HG03521 (cell line): ENCODE measurements around the gene SMIM5.

ENCODE experiments used
- ATAC-seq: cut with Tn5 transposase; IDR thresholded peaks from one replicate; pipeline ENCODE4 v1.9.1; 2021; ENCODE audit warnings: mild to moderate bottlenecking, moderate library complexity; ENCODE audit not compliant: unreplicated experiment

Gene SMIM5

GRCh38 chr17:75664099-75664549, 30.9 kb downstream of the SMIM5 start:
- peak; percentile 51 for ATAC-seq

GRCh38 chr17:75665981-75666380, 32.7 kb downstream of the SMIM5 start:
- no peak for ATAC-seq

GRCh38 chr17:75666959-75667790, 33.9 kb downstream of the SMIM5 start, which contains the start of the genes RECQL5 and SAP30BP:
RECQL5 (minus strand) TSS chr17:75667154; CDS start chr17:75666557, 597 bp downstream.
SAP30BP (plus strand) TSS chr17:75667338; CDS start chr17:75667373, 35 bp downstream.
- peak; percentile 84 for ATAC-seq

- no peak for ATAC-seq
Measured at GRCh38 chr17:75667825-75668224, 34.6 kb downstream of the SMIM5 start.

GRCh38 chr17:75668489-75668888, 35.3 kb downstream of the SMIM5 start:
- ATAC-seq, result no peak

- no peak for ATAC-seq
Measured at GRCh38 chr17:75670868-75671267, 37.6 kb downstream of the SMIM5 start.

GRCh38 chr17:75672011-75672410, 38.8 kb downstream of the SMIM5 start:
- ATAC-seq, result no peak

GRCh38 chr17:75673487-75673886, 40.3 kb downstream of the SMIM5 start:
- ATAC-seq, result no peak

- ATAC-seq, result no peak
Measured at GRCh38 chr17:75676461-75676860, 43.2 kb downstream of the SMIM5 start.

GRCh38 chr17:75679706-75680211, 46.5 kb downstream of the SMIM5 start:
- no peak for ATAC-seq

- no peak for ATAC-seq
Measured at GRCh38 chr17:75680431-75680830, 47.2 kb downstream of the SMIM5 start.

- ATAC-seq, result no peak
Measured at GRCh38 chr17:75681289-75681688, 48.1 kb downstream of the SMIM5 start.

GRCh38 chr17:75683583-75683982, 50.3 kb downstream of the SMIM5 start:
- no peak for ATAC-seq

GRCh38 chr17:75684249-75684648, 51.0 kb downstream of the SMIM5 start:
- ATAC-seq, result no peak

- ATAC-seq, result no peak
Measured at GRCh38 chr17:75684924-75685323, 51.7 kb downstream of the SMIM5 start.

- no peak for ATAC-seq
Measured at GRCh38 chr17:75685499-75685898, 52.3 kb downstream of the SMIM5 start.

- no peak for ATAC-seq
Measured at GRCh38 chr17:75688209-75688825, 55.1 kb downstream of the SMIM5 start.

- ATAC-seq, result no peak
Measured at GRCh38 chr17:75689441-75689873, 56.2 kb downstream of the SMIM5 start.
